Measurements from ENCODE around the gene UXT.

DNA sequence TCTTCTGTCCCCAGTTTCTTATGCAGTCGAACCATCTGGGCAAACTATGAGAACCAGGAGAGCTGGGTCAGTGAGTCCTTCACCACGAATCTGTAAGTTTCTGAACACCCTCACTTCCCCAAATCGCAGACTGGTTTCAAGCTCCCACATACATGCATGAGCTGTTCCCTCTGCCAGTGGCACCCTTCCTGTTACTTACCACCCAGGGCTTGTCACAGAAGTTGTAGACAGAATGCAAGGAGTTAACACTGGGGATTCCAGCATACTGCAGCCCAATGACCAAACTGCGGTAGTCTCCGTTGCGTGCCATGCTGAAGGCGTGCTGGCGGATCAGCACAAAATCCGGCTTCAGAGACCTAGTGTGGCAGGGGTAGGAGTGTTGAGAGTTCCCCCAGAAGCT, 54.0 kb downstream of the UXT start:
- TF ChIP-seq CTCF (conservative IDR thresholded peaks at IDR 0.05 in 1 of 2, IDR thresholded peaks at IDR 0.05 in 1 of 2; ENCODE audit: low read depth in 1 of 2, low read length in 2 of 2) (no peak), EZH2 (IDR thresholded peaks at IDR 0.05; ENCODE audit: low read length, missing control alignments) (no peak)
